K562 (cell line): ENCODE results near the gene HLA-DQA2.

ENCODE experiments used
- CEBPB ChIP-seq: fragments of 450-650 bp; IDR thresholded peaks from 2 replicates; pipeline ENCODE4 v1.6.1; 2016; ENCODE audit warnings: missing genetic modification characterization, missing compliant biosample characterization
- CTCF ChIP-seq, 3 experiments: IDR thresholded peaks in 2 of 3; conservative IDR thresholded peaks in 1 of 3; 2 replicates each; pipeline ENCODE4 v1.5.1; 2011 to 2012; ENCODE audit warnings: low read length in 3 of 3, mild to moderate bottlenecking in 3 of 3, control low read depth in 2 of 3, improper control_type of control experiment in 1 of 3, inconsistent platforms in 1 of 3, low read depth in 1 of 3, mixed read lengths in 1 of 3, moderate library complexity in 1 of 3; ENCODE audit not compliant: insufficient read depth in 2 of 3
- FOXK1 ChIP-seq: sonication (generic); formaldehyde crosslinking; IDR thresholded peaks from 2 replicates; pipeline ENCODE4 v1.8.0; 2022; ENCODE audit warnings: missing genetic modification reagents, mild to moderate bottlenecking, borderline replicate concordance
- L3MBTL2 ChIP-seq: fragments of 450-650 bp; IDR thresholded peaks from 2 replicates; pipeline ENCODE4 v1.6.1; 2016; ENCODE audit warnings: mild to moderate bottlenecking, moderate library complexity
- SOX6 ChIP-seq: fragments of 450-650 bp; IDR thresholded peaks from 2 replicates; pipeline ENCODE4 v1.6.1; 2014; ENCODE audit warnings: mild to moderate bottlenecking
- ZBED1 ChIP-seq: IDR thresholded peaks from 2 replicates; pipeline ENCODE4 v1.6.1; 2014
- ZNF274 ChIP-seq: IDR thresholded peaks from 2 replicates; pipeline ENCODE4 v1.6.1; 2011; ENCODE audit warnings: low read depth, mild to moderate bottlenecking, low read length, moderate library complexity, borderline replicate concordance
- ZNF830 ChIP-seq: fragments of 250-450 bp; sonication (Bioruptor Pico); IDR thresholded peaks from 2 replicates; pipeline ENCODE4 v1.5.0; 2021; ENCODE audit warnings: mild to moderate bottlenecking
- TF ChIP-seq, protein P1 (sequence below): fragments of 150-350 bp; IDR thresholded peaks from 2 replicates; pipeline ENCODE4 v1.6.1; 2014; ENCODE audit warnings: low read depth, mild to moderate bottlenecking, low read length, borderline replicate concordance

- no peak for TF ChIP-seq CTCF (IDR thresholded peaks at IDR 0.05 in 2 of 3, conservative IDR thresholded peaks at IDR 0.05 in 1 of 3; ENCODE audit: insufficient read depth in 2 of 3, low read depth in 1 of 3, low read length in 3 of 3)
- TF ChIP-seq ZBED1, result no peak
- TF ChIP-seq ZNF830, result no peak
- TF ChIP-seq SOX6, result no peak
- no peak for TF ChIP-seq CEBPB (tag)
- no peak for TF ChIP-seq ZNF274
- no peak for TF ChIP-seq L3MBTL2
- TF ChIP-seq, protein P1, sequence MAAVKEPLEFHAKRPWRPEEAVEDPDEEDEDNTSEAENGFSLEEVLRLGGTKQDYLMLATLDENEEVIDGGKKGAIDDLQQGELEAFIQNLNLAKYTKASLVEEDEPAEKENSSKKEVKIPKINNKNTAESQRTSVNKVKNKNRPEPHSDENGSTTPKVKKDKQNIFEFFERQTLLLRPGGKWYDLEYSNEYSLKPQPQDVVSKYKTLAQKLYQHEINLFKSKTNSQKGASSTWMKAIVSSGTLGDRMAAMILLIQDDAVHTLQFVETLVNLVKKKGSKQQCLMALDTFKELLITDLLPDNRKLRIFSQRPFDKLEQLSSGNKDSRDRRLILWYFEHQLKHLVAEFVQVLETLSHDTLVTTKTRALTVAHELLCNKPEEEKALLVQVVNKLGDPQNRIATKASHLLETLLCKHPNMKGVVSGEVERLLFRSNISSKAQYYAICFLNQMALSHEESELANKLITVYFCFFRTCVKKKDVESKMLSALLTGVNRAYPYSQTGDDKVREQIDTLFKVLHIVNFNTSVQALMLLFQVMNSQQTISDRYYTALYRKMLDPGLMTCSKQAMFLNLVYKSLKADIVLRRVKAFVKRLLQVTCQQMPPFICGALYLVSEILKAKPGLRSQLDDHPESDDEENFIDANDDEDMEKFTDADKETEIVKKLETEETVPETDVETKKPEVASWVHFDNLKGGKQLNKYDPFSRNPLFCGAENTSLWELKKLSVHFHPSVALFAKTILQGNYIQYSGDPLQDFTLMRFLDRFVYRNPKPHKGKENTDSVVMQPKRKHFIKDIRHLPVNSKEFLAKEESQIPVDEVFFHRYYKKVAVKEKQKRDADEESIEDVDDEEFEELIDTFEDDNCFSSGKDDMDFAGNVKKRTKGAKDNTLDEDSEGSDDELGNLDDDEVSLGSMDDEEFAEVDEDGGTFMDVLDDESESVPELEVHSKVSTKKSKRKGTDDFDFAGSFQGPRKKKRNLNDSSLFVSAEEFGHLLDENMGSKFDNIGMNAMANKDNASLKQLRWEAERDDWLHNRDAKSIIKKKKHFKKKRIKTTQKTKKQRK, result no peak
- TF ChIP-seq FOXK1 (CRISPR knock-in tag), result no peak
Measured at GRCh38 chr6:32703347-32703746, 37.8 kb upstream of the HLA-DQA2 start.
